GM12878 (cell line): ENCODE results near the gene AKT3. TPM values are rescaled to one million over a fixed set of nuclear protein-coding genes. Genes with fewer than 3 reads are reported as not detected.

Source experiments
- ATAC-seq: fragments of 200-7000 bp; cut with Tn5 transposase; 3 replicates; pipeline ENCODE4 v1.9.1; 2020; ENCODE audit warnings: mild to moderate bottlenecking, moderate library complexity
- BruUV-seq: library from RNA; stranded (reverse); fragments of 400-500 nt; replicated peaks from 2 replicates; lab custom pipeline; 2021; lab: Mats Ljungman, UMichigan
- CTCF ChIA-PET: fragments of 300-600 bp; sonication (Branson Sonifier 250); formaldehyde crosslinking; extraction: SDS; loops from one replicate; lab custom pipeline; 2021; ENCODE audit warnings: inconsistent platforms; lab: Yijun Ruan, JAX
- POLR2A ChIA-PET: fragments of 350-600 bp; formaldehyde crosslinking; extraction: SDS; loops from one replicate; lab custom pipeline; 2021; ENCODE audit warnings: inconsistent platforms; lab: Charles Lee
- RAD21 ChIA-PET: fragments of 300-600 bp; sonication (Branson Sonifier 250); formaldehyde crosslinking; loops from one replicate; lab custom pipeline; 2023; ENCODE audit warnings: antibody characterized with exemption; ENCODE audit not compliant: unreplicated experiment; lab: Charles Lee
- SMC1A ChIA-PET: fragments of 300-600 bp; sonication (Branson Sonifier 250); formaldehyde crosslinking; loops from one replicate; lab custom pipeline; 2023; ENCODE audit not compliant: unreplicated experiment, uncharacterized antibody; lab: Charles Lee
- DNase-seq: peaks from one replicate; pipeline ENCODE4 v3.0.0-alpha.2; 2011; ENCODE audit warnings: low read depth, low spot score
- FAIRE-seq: peaks from 3 replicates; lab custom pipeline; 2011; peaks lifted over from hg19 to GRCh38; lab: Jason Lieb, UNC
- H2AFZ ChIP-seq: 2 replicates; pipeline ENCODE4 v1.6.0; 2011; ENCODE audit warnings: low read depth, low read length, control low read depth; ENCODE audit not compliant: control insufficient read depth
- H3K27ac ChIP-seq: 2 replicates; pipeline ENCODE4 v1.5.1; 2011; ENCODE audit warnings: control low read depth; ENCODE audit not compliant: control insufficient read depth, insufficient read depth
- H3K27me3 ChIP-seq, 2 experiments: replicated peaks in 1 of 2; 2 replicates each; pipeline versions ENCODE4 v1.6.0 to v1.6.1; 2011; ENCODE audit warnings: low read length in 1 of 2; ENCODE audit not compliant: control insufficient read depth in 2 of 2, insufficient read depth in 2 of 2
- H3K36me3 ChIP-seq, 2 experiments: 2 replicates each; pipeline ENCODE4 v1.5.1; 2011; ENCODE audit warnings: low read length in 1 of 2; ENCODE audit not compliant: control insufficient read depth in 2 of 2, insufficient read depth in 2 of 2
- H3K4me1 ChIP-seq: 2 replicates; pipeline ENCODE4 v1.6.1; 2011; ENCODE audit warnings: mild to moderate bottlenecking, low read length, moderate library complexity, mixed read lengths; ENCODE audit not compliant: control insufficient read depth, insufficient read depth
- H3K4me2 ChIP-seq: 2 replicates; pipeline ENCODE4 v1.6.0; 2011; ENCODE audit warnings: control low read depth; ENCODE audit not compliant: control insufficient read depth, insufficient read depth
- H3K4me3 ChIP-seq: fragments of 200-600 bp; sonication (generic); 2 replicates; pipeline ENCODE4 v1.5.1; 2016
- H3K79me2 ChIP-seq: 2 replicates; pipeline ENCODE4 v1.6.0; 2011; ENCODE audit warnings: low read length; ENCODE audit not compliant: control insufficient read depth, insufficient read depth
- H3K9ac ChIP-seq: 2 replicates; pipeline ENCODE4 v1.8.0; 2011; ENCODE audit warnings: low read length, control low read depth, mixed read lengths; ENCODE audit not compliant: control insufficient read depth, insufficient read depth
- H3K9me3 ChIP-seq: replicated peaks from 3 replicates; pipeline ENCODE4 v1.5.1; 2011; ENCODE audit warnings: mild to moderate bottlenecking, low read length; ENCODE audit not compliant: control insufficient read depth, insufficient read depth
- H4K20me1 ChIP-seq: 2 replicates; pipeline ENCODE4 v1.6.0; 2011; ENCODE audit not compliant: control insufficient read depth, insufficient read depth
- IKZF1 ChIP-seq: fragments of 450-650 bp; conservative IDR thresholded peaks from 2 replicates; pipeline ENCODE4 v1.6.1; 2017; ENCODE audit warnings: antibody characterized with exemption, mild to moderate bottlenecking
- KLF5 ChIP-seq: fragments of 450-650 bp; IDR thresholded peaks from 2 replicates; pipeline ENCODE4 v1.6.1; 2014; ENCODE audit warnings: mild to moderate bottlenecking; ENCODE audit not compliant: partially characterized antibody
- MYC ChIP-seq: IDR thresholded peaks from 2 replicates; pipeline ENCODE4 v1.6.1; 2011; ENCODE audit warnings: mild to moderate bottlenecking, low read length, moderate library complexity, inconsistent platforms; ENCODE audit not compliant: insufficient read depth, insufficient replicate concordance, insufficient read length, severe bottlenecking
- NKRF ChIP-seq: fragments of 450-650 bp; conservative IDR thresholded peaks from 2 replicates; pipeline ENCODE4 v1.6.1; 2017; ENCODE audit warnings: mild to moderate bottlenecking, moderate library complexity
- TAF1 ChIP-seq: IDR thresholded peaks from 2 replicates; pipeline ENCODE4 v1.6.1; 2011; ENCODE audit warnings: mild to moderate bottlenecking, low read depth, low read length, borderline replicate concordance
- ZBTB40 ChIP-seq: fragments of 450-650 bp; IDR thresholded peaks from 2 replicates; pipeline ENCODE4 v1.6.1; 2016; ENCODE audit warnings: mild to moderate bottlenecking, moderate library complexity, borderline replicate concordance
- WGBS: methylation state at CpG from one replicate; pipeline ENCODE4 v1.1.6; 2016; ENCODE audit warnings: low lambda C conversion rate; ENCODE audit not compliant: insufficient replicate concordance, insufficient coverage; ENCODE audit errors: missing lambda C conversion rate; 5-methylcytosine and 5-hydroxymethylcytosine counted together
- in situ Hi-C: fragments of 300-500 bp; cut with MboI; formaldehyde crosslinking; loops from 9 replicates; pipeline ENCODE4 v1.14.3; 2018; ENCODE audit warnings: mixed read lengths
- intact Hi-C: fragments of 100-400 bp; cut with micrococcal nuclease; formaldehyde crosslinking; loops from one replicate; pipeline ENCODE4 v1.14.2; 2022; ENCODE audit not compliant: unreplicated experiment
- polyA plus RNA-seq, 11 experiments: library from polyadenylated mRNA; depleted of rRNA in 4 of 11; unstranded in 6 of 11; stranded (reverse) in 5 of 11; fragments of >200 nt; fragmentation: Nextera tagmentation in 4 of 11; fragmentation: Illumina TruSeq in 1 of 11; extraction: Ambion mirVana in 4 of 11; extraction: Trizol in 1 of 11; gene quantifications; 1 replicate in 1 of 11; 2 replicates in 10 of 11; pipeline versions ENCODE4 v1.2.1 to v1.2.3, GENCODE V29; 2011 to 2016; ENCODE audit warnings: inconsistent platforms in 2 of 11, missing spikeins in 2 of 11, low read depth in 1 of 11
- total RNA-seq, 4 experiments: library from RNA; depleted of rRNA in 3 of 4; stranded (reverse); fragments of >200 nt in 3 of 4; fragmentation: Illumina TruSeq in 1 of 4; extraction: Trizol in 1 of 4; gene quantifications; 2 replicates each; pipeline versions ENCODE4 v1.2.1 to v1.2.3, GENCODE V29; 2013 to 2021

AKT3 gene
- total and polyA plus RNA-seq, 10 of the 15 experiments (the other 5 are each of a cell fraction or from before 2014, with no cell fraction given) = 0.03 to 0.56 (median 0.19) TPM

GRCh38 chr1:243742819-243743218 is 107.2 kb downstream of the AKT3 start (continued):
- no peak for TF ChIP-seq NKRF
- no peak for TF ChIP-seq TAF1
- TF ChIP-seq KLF5 = no peak
- TF ChIP-seq MYC = no peak

- no TSS peak for BruUV-seq
- Histone ChIP-seq H3K27me3 (no peaks in the 10 kb centered on the region), H3K27ac (no peak overlapping the region), H4K20me1 (no peaks in the 10 kb centered on the region), H3K79me2 (no peaks in the 10 kb centered on the region), H3K36me3 (no peaks in the 10 kb centered on the region)
- FAIRE-seq = no peak
- CTCF ChIA-PET = interaction anchor here (0.7 to 1.9 kb wide), 7 partner anchors 9 to 32 kb away, joined by 3 to 13 read pairs (median 3); no protein-coding TSS in a partner anchor
- 93% methylated on average over 2 of the region's 2 CpGs for WGBS
- POLR2A ChIA-PET = interaction anchor here (1.1 to 1.4 kb wide), 2 partner anchors 9 to 16 kb away, joined by 4 to 5 read pairs; no protein-coding TSS in a partner anchor
- SMC1A ChIA-PET = interaction anchor here (1.2 to 2.6 kb wide), 2 partner anchors 8 to 29 kb away, joined by 6 to 15 read pairs; no protein-coding TSS in a partner anchor
- TF ChIP-seq ZBTB40 (peak; percentile 71), IKZF1 (no peak)
- TF ChIP-seq, all 136 proteins: peak for 1
- Histone ChIP-seq H3K9ac (no peak overlapping the region), H3K4me3 (no peak overlapping the region), H3K9me3 (no peaks in the 10 kb centered on the region; the same call in 2 of the 3 replicates), H2AFZ (no peak overlapping the region), H3K4me1 (no peaks in the 10 kb centered on the region), H3K4me2 (no peak overlapping the region)
- RAD21 ChIA-PET = interaction anchor here (0.8 to 1.4 kb wide), 4 partner anchors 9 to 397 kb away, joined by 3 to 4 read pairs (median 3); no protein-coding TSS in a partner anchor
- DNase-seq (no peak), ATAC-seq (no peak)
- intact Hi-C loops (no loop called here), in situ Hi-C loops (loop anchor here (10.0 kb wide), 1 partner anchor 396 kb away; no protein-coding TSS in a partner anchor)
These were observed 109.6 kb downstream of the AKT3 start for GRCh38 chr1:243740255-243740999.
